GM23248 (cell line): ENCODE measurements around the gene ARFGAP3. TPM values are rescaled to one million over a fixed set of nuclear protein-coding genes. Genes with fewer than 3 reads are reported as not detected.

Experiments
- DNase-seq: peaks from one replicate; pipeline ENCODE4 v3.0.0-alpha.2; 2015
- H2AFZ ChIP-seq: fragments of 200-600 bp; sonication (generic); 2 replicates; pipeline ENCODE4 v1.6.1; 2016; ENCODE audit warnings: antibody characterized with exemption
- H3F3A ChIP-seq: fragments of 200-600 bp; sonication (generic); 2 replicates; pipeline ENCODE4 v1.6.1; 2016; ENCODE audit warnings: mild to moderate bottlenecking, antibody characterized with exemption, mixed run types; ENCODE audit not compliant: insufficient read depth
- H3K27ac ChIP-seq: fragments of 200-600 bp; sonication (generic); 2 replicates; pipeline ENCODE4 v1.5.1; 2016; ENCODE audit warnings: mild to moderate bottlenecking
- H3K27me3 ChIP-seq: fragments of 200-600 bp; sonication (generic); replicated peaks from 2 replicates; pipeline ENCODE4 v1.6.1; 2016; ENCODE audit warnings: mild to moderate bottlenecking; ENCODE audit not compliant: insufficient read depth
- H3K36me3 ChIP-seq: fragments of 200-600 bp; sonication (generic); 2 replicates; pipeline ENCODE4 v1.6.1; 2016; ENCODE audit warnings: low read depth, mild to moderate bottlenecking
- H3K4me1 ChIP-seq: fragments of 200-600 bp; sonication (generic); 2 replicates; pipeline ENCODE4 v1.6.1; 2016; ENCODE audit warnings: mild to moderate bottlenecking; ENCODE audit not compliant: insufficient read depth
- H3K4me2 ChIP-seq: fragments of 200-600 bp; sonication (generic); one replicate; pipeline ENCODE4 v1.6.1; 2016; ENCODE audit warnings: mild to moderate bottlenecking; ENCODE audit not compliant: unreplicated experiment
- H3K4me3 ChIP-seq: fragments of 200-600 bp; sonication (generic); 2 replicates; pipeline ENCODE4 v1.5.1; 2016; ENCODE audit warnings: mild to moderate bottlenecking
- H3K79me2 ChIP-seq: fragments of 200-600 bp; sonication (generic); 2 replicates; pipeline ENCODE4 v1.6.1; 2016; ENCODE audit warnings: mild to moderate bottlenecking; ENCODE audit not compliant: insufficient read depth
- H3K9ac ChIP-seq: fragments of 200-600 bp; sonication (generic); 2 replicates; pipeline ENCODE4 v1.6.1; 2016; ENCODE audit warnings: mild to moderate bottlenecking
- H3K9me2 ChIP-seq: fragments of 200-600 bp; sonication (generic); 2 replicates; pipeline ENCODE4 v1.6.1; 2016; ENCODE audit warnings: mixed run types, mild to moderate bottlenecking, moderate library complexity; ENCODE audit not compliant: insufficient read depth
- H3K9me3 ChIP-seq: fragments of 200-600 bp; sonication (generic); one replicate; pipeline ENCODE4 v1.6.1; 2017; ENCODE audit warnings: low read depth
- H4K20me1 ChIP-seq: fragments of 200-600 bp; sonication (generic); 2 replicates; pipeline ENCODE4 v1.6.0; 2016; ENCODE audit not compliant: insufficient read depth
- EZH2 ChIP-seq: fragments of 200-600 bp; sonication (generic); IDR thresholded peaks from 2 replicates; pipeline ENCODE4 v1.6.1; 2018; ENCODE audit warnings: antibody characterized with exemption, mild to moderate bottlenecking; ENCODE audit not compliant: insufficient read depth, poor library complexity, severe bottlenecking
- EZH2phosphoT487 ChIP-seq: fragments of 200-600 bp; sonication (generic); IDR thresholded peaks from 2 replicates; pipeline ENCODE4 v1.6.1; 2018; ENCODE audit warnings: antibody characterized with exemption, moderate library complexity, mild to moderate bottlenecking, low read depth; ENCODE audit not compliant: insufficient read depth
- WGBS, 2 experiments: methylation state at CpG; one replicate each; pipeline ENCODE4 v1.1.6; 2015 to 2017; ENCODE audit warnings: low lambda C conversion rate in 2 of 2, low coverage in 1 of 2; ENCODE audit errors: missing lambda C conversion rate in 2 of 2; 5-methylcytosine and 5-hydroxymethylcytosine counted together
- in situ Hi-C: fragments of 300-500 bp; cut with MboI; formaldehyde crosslinking; loops from 2 replicates; pipeline ENCODE4 v1.15.0; 2020
- polyA plus RNA-seq: library from polyadenylated mRNA; unstranded; fragments of >200 nt; fragmentation: Nextera tagmentation; extraction: Ambion mirVana; gene quantifications from 2 replicates; pipeline ENCODE4 v1.2.1, GENCODE V29; 2016
- total RNA-seq: library from RNA; depleted of rRNA; stranded (reverse); fragments of >200 nt; shearing (Covaris generic); gene quantifications from 2 replicates; pipeline ENCODE4 v1.2.3, GENCODE V29; 2014

Gene ARFGAP3
- total and polyA plus RNA-seq, 2 experiments from 2014 or later, result 81.5 to 96.8 TPM

DNA sequence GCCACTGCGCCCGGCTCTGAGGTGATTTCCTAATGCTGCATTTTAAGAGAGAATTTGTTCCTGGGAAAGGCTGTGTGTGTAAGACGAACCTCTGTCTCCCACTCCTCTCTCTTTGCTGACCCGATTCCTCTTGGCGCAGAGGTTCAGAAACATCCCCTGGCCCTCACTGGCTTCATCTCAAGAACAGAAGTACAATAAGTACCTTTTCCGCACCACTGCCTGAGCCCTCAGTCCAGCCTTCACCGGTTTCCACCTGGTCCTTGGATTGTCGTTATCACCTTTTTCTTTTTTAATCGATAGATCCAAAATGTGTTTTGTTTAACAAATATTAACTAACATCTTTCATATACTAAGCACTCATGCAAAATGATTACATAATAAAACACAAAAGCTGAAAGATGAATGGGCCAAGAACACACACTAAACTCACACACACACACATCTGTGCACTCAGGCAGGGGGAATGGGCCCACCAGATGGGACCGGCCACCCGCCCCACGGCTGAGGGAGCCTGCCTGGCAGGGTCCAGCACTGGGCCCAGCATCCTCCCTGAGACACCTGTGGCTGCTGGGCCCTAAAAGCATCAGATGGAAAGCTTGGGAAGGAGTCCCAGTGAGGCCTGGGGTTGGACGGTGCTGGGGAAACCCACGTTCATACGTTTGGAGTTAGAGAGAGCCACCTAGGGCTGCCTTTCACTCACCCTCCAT, 86.0 kb downstream of the ARFGAP3 start:
- Histone ChIP-seq H3K4me3 (no peak overlapping the region), H3K4me1 (no peaks in the 10 kb centered on the region), H3K36me3 (no peaks in the 10 kb centered on the region), H4K20me1 (no peaks in the 10 kb centered on the region), H3K79me2 (no peaks in the 10 kb centered on the region), H3F3A (no peaks in the 10 kb centered on the region; the same call in 1 of the 2 replicates), H3K27ac (no peak overlapping the region), H3K4me2 (no peak overlapping the region), H3K27me3 (no peaks in the 10 kb centered on the region), H3K9me2 (no peaks in the 10 kb centered on the region), H2AFZ (no peak overlapping the region), H3K9me3 (no peaks in the 10 kb centered on the region), H3K9ac (no peak overlapping the region)
- TF ChIP-seq EZH2phosphoT487 (no peak), EZH2 (no peak)
- DNase-seq, result no peak
- in situ Hi-C loops, result no loop called here
- WGBS, 2 experiments, result 80 to 81% methylated on average over 15 of the region's 15 CpGs

DNA sequence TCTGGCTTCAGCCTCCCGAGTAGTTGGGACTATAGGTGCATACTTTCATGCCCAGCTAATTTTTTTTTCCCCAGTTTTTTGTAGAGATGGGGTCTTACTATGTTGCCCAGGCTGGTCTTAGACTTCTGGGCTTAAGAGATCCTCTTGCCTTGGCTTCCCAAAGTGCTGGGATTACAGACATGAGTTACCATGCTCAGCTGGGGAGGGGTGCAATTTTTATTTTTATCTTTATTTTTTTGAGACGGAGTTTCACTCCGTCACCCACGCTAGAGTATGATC, 86.7 kb downstream of the ARFGAP3 start:
- WGBS, 2 experiments, result 70 to 75% methylated on average over 4 of the region's 4 CpGs
- TF ChIP-seq EZH2, result no peak
- no peak for TF ChIP-seq EZH2phosphoT487

DNA sequence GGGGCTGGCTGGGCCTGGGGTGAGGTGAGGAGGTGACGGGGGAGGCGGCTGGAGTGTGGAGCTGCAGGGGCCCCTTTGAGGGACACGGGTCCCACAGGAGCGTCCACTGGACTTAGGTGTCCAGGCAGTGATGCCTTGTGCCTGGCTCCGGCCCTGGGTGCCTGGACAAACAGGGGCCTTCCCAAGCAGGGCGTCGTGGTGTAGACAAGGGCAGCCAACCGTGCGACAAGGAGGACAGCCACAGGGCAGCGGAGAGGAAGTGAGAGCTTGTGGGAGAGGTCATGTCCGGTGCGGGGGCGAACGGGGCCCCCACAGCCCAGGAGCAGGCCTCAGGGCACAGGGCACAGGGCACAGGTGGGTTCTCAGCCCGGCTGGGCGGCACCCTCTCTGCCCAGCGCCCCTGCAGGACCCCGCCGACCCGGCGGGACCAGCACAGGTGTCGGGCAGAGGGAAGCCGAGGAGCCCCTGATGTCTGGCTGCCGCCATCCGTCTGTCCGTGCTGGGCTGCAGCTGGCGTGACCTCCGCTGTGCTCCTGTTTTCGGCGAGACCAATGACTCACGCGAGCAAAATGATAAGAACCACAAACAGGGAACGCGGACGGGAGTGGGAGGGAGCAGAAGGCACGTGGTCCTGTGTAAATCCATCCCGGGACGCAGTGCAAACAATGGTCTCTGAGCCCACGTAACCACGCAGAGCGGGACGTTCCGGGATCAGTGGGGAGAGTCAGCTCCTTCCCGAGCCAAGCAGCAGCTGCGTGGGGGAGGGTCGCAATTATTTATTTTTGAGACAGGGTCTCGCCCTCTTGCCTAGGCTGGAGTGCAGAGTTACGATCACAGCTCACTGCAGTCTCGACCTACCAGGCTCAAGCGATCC, 87.3 kb downstream of the ARFGAP3 start:
- DNase-seq, result peak; percentile 86
- H3K9me3 ChIP-seq, result no peaks in the 10 kb centered on the region
- no peaks in the 10 kb centered on the region for H3K4me1 ChIP-seq
- no peak overlapping the region for H3K4me3 ChIP-seq
- no peak overlapping the region; the same call in 1 of the 2 replicates for H2AFZ ChIP-seq
- no peaks in the 10 kb centered on the region for H4K20me1 ChIP-seq
- no peaks in the 10 kb centered on the region; the same call in 1 of the 2 replicates for H3F3A ChIP-seq
- no peaks in the 10 kb centered on the region for H3K79me2 ChIP-seq
- 46 to 51% methylated on average over 40 to 42 of the region's 50 CpGs for WGBS, 2 experiments
- TF ChIP-seq EZH2phosphoT487 (no peak), EZH2 (no peak)
- H3K4me2 ChIP-seq, result no peak overlapping the region
- no peaks in the 10 kb centered on the region for H3K9me2 ChIP-seq
- H3K36me3 ChIP-seq, result no peaks in the 10 kb centered on the region
- no peaks in the 10 kb centered on the region for H3K27me3 ChIP-seq
- no peak overlapping the region for H3K9ac ChIP-seq
- in situ Hi-C loops, result no loop called here
- H3K27ac ChIP-seq, result no peak overlapping the region

More for the DNA sequence above, 86.7 kb downstream of the ARFGAP3 start:
- Histone ChIP-seq H3K27me3 (no peaks in the 10 kb centered on the region), H3K36me3 (no peaks in the 10 kb centered on the region), H3K9me3 (no peaks in the 10 kb centered on the region), H2AFZ (no peak overlapping the region; the same call in 1 of the 2 replicates), H3K4me2 (no peak overlapping the region), H3K79me2 (no peaks in the 10 kb centered on the region), H3K4me1 (no peaks in the 10 kb centered on the region), H3K9ac (no peak overlapping the region), H3K27ac (no peak overlapping the region), H3K9me2 (no peaks in the 10 kb centered on the region), H3K4me3 (no peak overlapping the region), H3F3A (no peaks in the 10 kb centered on the region; the same call in 1 of the 2 replicates), H4K20me1 (no peaks in the 10 kb centered on the region)
- no peak for DNase-seq
- in situ Hi-C loops, result no loop called here

DNA sequence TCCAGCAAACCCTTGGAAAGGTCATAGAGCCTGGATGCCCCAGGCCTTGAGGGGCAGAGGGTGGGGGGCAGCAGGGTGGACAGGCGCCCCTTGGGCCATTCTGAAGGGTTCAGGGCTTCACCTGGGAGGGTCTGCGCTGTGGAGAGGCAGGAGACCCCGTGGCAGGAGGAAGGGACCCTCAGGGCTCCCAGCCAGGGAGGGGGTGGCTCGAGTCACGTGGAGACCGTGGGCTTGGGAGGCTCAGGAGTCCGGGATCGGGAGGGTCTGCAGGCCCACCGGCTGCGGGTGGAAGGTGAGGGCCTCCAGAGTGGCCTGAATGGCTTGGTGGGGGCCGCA, 87.9 kb downstream of the ARFGAP3 start:
- WGBS, 2 experiments, result 80 to 93% methylated on average over 5 to 11 of the region's 11 CpGs
- Histone ChIP-seq H3K4me1 (no peaks in the 10 kb centered on the region), H3K27me3 (no peaks in the 10 kb centered on the region), H3K9me3 (no peaks in the 10 kb centered on the region), H2AFZ (no peak overlapping the region), H3K79me2 (no peaks in the 10 kb centered on the region), H3K27ac (no peak overlapping the region), H3F3A (no peaks in the 10 kb centered on the region; the same call in 1 of the 2 replicates), H3K4me2 (no peak overlapping the region), H4K20me1 (no peaks in the 10 kb centered on the region), H3K4me3 (no peak overlapping the region), H3K36me3 (no peaks in the 10 kb centered on the region), H3K9me2 (no peaks in the 10 kb centered on the region), H3K9ac (no peak overlapping the region)
- in situ Hi-C loops, result no loop called here
- TF ChIP-seq EZH2phosphoT487 (no peak), EZH2 (no peak)
- DNase-seq, result no peak
